Heart left ventricle (tissue), 16 donors: ENCODE measurements around the gene USP4. TPM values are rescaled to one million over a fixed set of nuclear protein-coding genes. Genes with fewer than 3 reads are reported as not detected.
"Not testable (repeated sequence)": the region's sequence is repeated elsewhere in the genome, so short reads cannot be mapped to it uniquely, and the experiment has no call there.

Experiments used
- ATAC-seq, 4 donors: fragments of 200-7000 bp; cut with Tn5 transposase; one replicate each; pipeline ENCODE4 v1.9.1; 2020 to 2022; ENCODE audit warnings: moderate library complexity in 4 of 4, mild to moderate bottlenecking in 3 of 4, moderate number of reproducible peaks in 1 of 4
- DNase-seq, 5 donors: peaks; one replicate each; pipeline ENCODE4 v3.0.0-alpha.2; 2020
- H3K27ac ChIP-seq, 12 donors: fragments of 200-600 bp; sonication (generic) in 4 of 12; one replicate each; pipeline versions ENCODE4 v1.5.0 to v1.8.0; 2016 to 2022; ENCODE audit warnings: mild to moderate bottlenecking in 2 of 12
- H3K27me3 ChIP-seq, 9 donors: fragments of 200-600 bp; sonication (generic) in 2 of 9; one replicate each; pipeline versions ENCODE4 v1.5.1 to v1.8.0; 2016 to 2022; ENCODE audit warnings: mild to moderate bottlenecking in 3 of 9
- H3K36me3 ChIP-seq, 9 donors: fragments of 200-600 bp; sonication (generic) in 2 of 9; one replicate each; pipeline versions ENCODE4 v1.5.0 to v1.8.0; 2018 to 2022; ENCODE audit warnings: mild to moderate bottlenecking in 2 of 9
- H3K4me1 ChIP-seq, 12 donors: fragments of 200-600 bp; sonication (generic) in 4 of 12; one replicate each; pipeline versions ENCODE4 v1.5.0 to v1.8.0; 2016 to 2022; ENCODE audit warnings: mild to moderate bottlenecking in 3 of 12
- H3K4me3 ChIP-seq, 12 donors: fragments of 200-600 bp; sonication (generic) in 4 of 12; one replicate each; pipeline versions ENCODE4 v1.5.0 to v1.8.0; 2017 to 2022; ENCODE audit warnings: mild to moderate bottlenecking in 9 of 12, moderate library complexity in 4 of 12
- H3K9me3 ChIP-seq, 12 donors: fragments of 200-600 bp; sonication (generic) in 4 of 12; one replicate each; pipeline versions ENCODE4 v1.5.0 to v1.8.0; 2016 to 2022; ENCODE audit warnings: mild to moderate bottlenecking in 1 of 12
- CTCF ChIP-seq, 12 donors: fragments of 200-600 bp; sonication (generic) in 4 of 12; IDR thresholded peaks; one replicate each; pipeline versions ENCODE4 v1.5.0 to v1.8.0; 2018 to 2022; ENCODE audit warnings: antibody characterized with exemption in 12 of 12, mild to moderate bottlenecking in 5 of 12
- POLR2A ChIP-seq, 2 donors: fragments of 450-650 bp; IDR thresholded peaks; one replicate each; pipeline ENCODE4 v1.6.1; 2017; ENCODE audit warnings: antibody characterized with exemption in 2 of 2, mild to moderate bottlenecking in 2 of 2, moderate library complexity in 2 of 2
- WGBS, 4 donors: extraction: QIAGEN DNeasy Blood & Tissue Kit in 2 of 4; methylation state at CpG; one replicate each; pipeline versions ENCODE4 v1.1.5 to v1.1.7; 2013 to 2018; 5-methylcytosine and 5-hydroxymethylcytosine counted together
- intact Hi-C, 10 donors: fragments of 100-400 bp; cut with DNase I; formaldehyde crosslinking; loops; one replicate each; pipeline versions ENCODE4 v1.11.1 to v1.14.2; 2022
- polyA plus RNA-seq, 2 donors: library from polyadenylated mRNA; stranded (reverse); fragments of 200-250 nt; gene quantifications; one replicate each; pipeline ENCODE4 v1.2.3, GENCODE V29; 2013
- total RNA-seq, 9 donors: library from RNA; depleted of rRNA in 2 of 9; stranded (reverse); fragments of >200 nt in 2 of 9; fragmentation: NEBNext Ultra II Directional in 3 of 9; extraction: Animal tissue kit (Norgen Biotek cat#: 25700) in 3 of 9; gene quantifications; one replicate each; pipeline versions ENCODE4 v1.1.0 to v1.2.4, GENCODE V29; 2016 to 2023
- donor health status: ischemic (EF 13 %, LVEDD 7.1; RV severe dilation, severe dysfunction).
- donor health status: healthy with polysubstance abuse.
- donor health status: DM: no; HTN: yes; CAD: no.
- donor health status: DM: no; HTN: no; CAD: no.
- donor health status: ischemic (EF 25% LVEDD 6.9; RV normal size, moderate dysfunction).
- donor health status: ischemic (EF 25% LVEDD 5.7; RV mildly dilated, moderate dysfunction).
- donor health status: healthy.
- donor health status: DM: yes; HTN: yes; CAD: no.
- donor health status: ischemic (EF 35%, LVEDD 5.7; RV mildly dilated, moderate dysfunction).
- donor health status: nonischemic (EF 11% LVEDD 7.7; RV severe dilation, severe dysfunction).
- donor health status: DM: yes; HTN: yes; CAD: no.
- donor health status: PGD.
- donor health status: ischemic (EF 29% LVEDD 5.4; RV normal size, mild dysfunction).
- donor health status: nonischemic (EF 23%, LVEDD 6.1; RV moderate dilation, normal function).

USP4 gene
- total and polyA plus RNA-seq, 11 donors, result 17.3 to 48.6 (median 36.0) TPM

- Histone ChIP-seq H3K4me1 (peaks cover 3 to 60% (median 26%) of the 10 kb centered on the region in 12 donors), H3K4me3 (peak overlapping the region; percentile 60 to 92 (median 84)), H3K36me3 (peaks cover 0 to 53% (median 38%) of the 10 kb centered on the region in 9 donors), H3K27ac (peak overlapping the region; percentile 84 to 96 (median 91))
- ATAC-seq, result peak in 1 of 4 donors; percentile 1
- not testable (repeated sequence) for DNase-seq, H3K9me3 ChIP-seq, H3K27me3 ChIP-seq
- 28 to 37% (median 35%) methylated on average over 8 to 10 of the region's 10 CpGs for WGBS, 4 donors
- intact Hi-C loops, result loop anchor here in 7 of 10 donors (5.0 to 10.0 kb wide), 3 partner anchors 50 to 68 kb away; partner anchors contain the start of genes RHOA (in 5 of the 7), TCTA (in 5 of the 7), AMT (in 1 of the 7) and NICN1 (in 1 of the 7)
Observed at GRCh38 chr3:49357095-49357442, 17.2 kb upstream of the USP4 start.

GRCh38 chr3:49352890-49353421 lies 13.1 kb upstream of the USP4 start:
- no peak for TF ChIP-seq POLR2A (IDR thresholded peaks at IDR 0.05)
- no peak for TF ChIP-seq CTCF (IDR thresholded peaks at IDR 0.05)
- Histone ChIP-seq H3K4me1 (peaks cover 0 to 79% (median 16%) of the 10 kb centered on the region in 12 donors), H3K27ac (peak overlapping the region in 1 of 12 donors; percentile 90), H3K36me3 (peaks cover 0 to 22% (median 6%) of the 10 kb centered on the region in 9 donors), H3K4me3 (no peak overlapping the region), H3K27me3 (no peaks in the 10 kb centered on the region), H3K9me3 (no peaks in the 10 kb centered on the region)
- WGBS, 4 donors, result 85 to 90% (median 87%) methylated on average over 5 of the region's 5 CpGs
- no peak for ATAC-seq
- intact Hi-C loops, result loop anchor here in 1 of 10 donors (10.0 kb wide), 1 partner anchor 72 kb away; the partner anchor contains the start of genes AMT and NICN1
- DNase-seq, result no peak

GRCh38 chr3:49352281-49352680 lies 12.4 kb upstream of the USP4 start:
- TF ChIP-seq POLR2A (IDR thresholded peaks at IDR 0.05), result no peak
- no peak for TF ChIP-seq CTCF (IDR thresholded peaks at IDR 0.05)
- Histone ChIP-seq H3K36me3 (peaks cover 0 to 22% (median 6%) of the 10 kb centered on the region in 9 donors), H3K4me3 (peak overlapping the region in 1 of 12 donors; percentile 15), H3K27me3 (no peaks in the 10 kb centered on the region), H3K27ac (peak overlapping the region in 5 of 12 donors; percentile 22 to 90 (median 40)), H3K4me1 (peaks cover 0 to 85% (median 13%) of the 10 kb centered on the region in 12 donors), H3K9me3 (no peaks in the 10 kb centered on the region)
- WGBS, 4 donors, result 81 to 91% (median 85%) methylated on average over 2 of the region's 2 CpGs
- ATAC-seq, result no peak
- intact Hi-C loops, result loop anchor here in 1 of 10 donors (10.0 kb wide), 1 partner anchor 73 kb away; the partner anchor contains the start of genes AMT and NICN1
- no peak for DNase-seq

- Histone ChIP-seq H3K4me1 (peaks cover 0 to 87% (median 7%) of the 10 kb centered on the region in 12 donors), H3K4me3 (no peak overlapping the region), H3K27ac (peak overlapping the region in 6 of 12 donors; percentile 22 to 90 (median 32)), H3K9me3 (no peaks in the 10 kb centered on the region), H3K27me3 (no peaks in the 10 kb centered on the region), H3K36me3 (peaks cover 0 to 18% (median 6%) of the 10 kb centered on the region in 9 donors)
- intact Hi-C loops, result loop anchor here in 1 of 10 donors (10.0 kb wide), 1 partner anchor 73 kb away; the partner anchor contains the start of genes AMT and NICN1
- TF ChIP-seq CTCF (IDR thresholded peaks at IDR 0.05), result no peak
- TF ChIP-seq POLR2A (IDR thresholded peaks at IDR 0.05), result no peak
- 60 to 79% (median 66%) methylated on average over 1 of the region's 1 CpG for WGBS, 4 donors
- no peak for DNase-seq
- peak in 3 of 4 donors; percentile 6 to 22 (median 9) for ATAC-seq
Observed at GRCh38 chr3:49351521-49352011, 11.7 kb upstream of the USP4 start.
